ENCODE data around the gene LRMDA. TPM values are rescaled to one million over a fixed set of nuclear protein-coding genes. Genes with fewer than 3 reads are reported as not detected.

The LRMDA gene
- total and polyA plus RNA-seq, 2 of the 13 experiments (the other 11 are each of a cell fraction or from before 2014, with no cell fraction given) = 13.4 to 22.0 TPM

DNA sequence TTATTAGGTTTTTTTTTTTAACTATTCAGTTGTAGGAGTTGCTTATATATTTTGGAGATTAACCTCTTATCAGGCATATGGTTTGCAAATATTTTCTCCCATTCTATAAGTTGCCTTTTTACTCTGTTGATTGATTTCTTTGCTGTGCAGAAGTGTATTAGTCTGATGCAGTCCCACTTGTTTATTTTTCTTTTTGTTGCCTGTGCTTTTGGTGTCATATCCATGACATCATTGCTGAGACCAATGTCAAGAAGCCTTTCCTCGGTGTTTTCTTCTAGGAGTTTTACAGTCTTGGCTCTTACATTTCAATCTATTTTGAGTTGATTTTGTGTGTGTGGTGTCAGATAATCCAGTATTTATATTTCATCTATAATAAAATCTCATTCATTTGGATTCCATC is 155.4 kb downstream of the LRMDA start:
- H3K4me1 ChIP-seq (ENCODE audit: insufficient read depth, low read length) = 0 out of 2 replicates have a peak, but pooled peaks cover 8% of the 10 kb centered on the region
- DNase-seq (ENCODE audit: low spot score) = no peak
- BruUV-seq (replicated peaks) = no TSS peak
- in situ Hi-C loops (cut with HindIII; ENCODE audit: extremely low pct_ligation_motif_present, low pct_unique_long_range_greater_than_20kb) = no loop called here
- H4K20me1 ChIP-seq (ENCODE audit: insufficient read depth, low read length) = no peaks in the 10 kb centered on the region
- 98% methylated on average over 1 of the region's 1 CpG for WGBS (ENCODE audit: low lambda C conversion rate)
- no peaks in the 10 kb centered on the region for H3K36me3 ChIP-seq (replicated peaks in 1 of 2; ENCODE audit: control insufficient read depth in 1 of 2, insufficient read depth in 2 of 2, low read length in 2 of 2)
- no peak for FAIRE-seq
- no peak overlapping the region for H2AFZ ChIP-seq (ENCODE audit: low read length)
- no peak overlapping the region for H3K4me2 ChIP-seq (ENCODE audit: low read depth, low read length)
- TF ChIP-seq KAT2B (IDR thresholded peaks at IDR 0.05; ENCODE audit: borderline replicate concordance, low read depth, low read length) = no peak
- TF ChIP-seq ATF7 (IDR thresholded peaks at IDR 0.05) = peak; percentile 59; the same call in 1 of the 2 replicates
- TF ChIP-seq ATF7 (CRISPR knock-in tag; IDR thresholded peaks at IDR 0.05) = no peak
- no peaks in the 10 kb centered on the region for H3K27me3 ChIP-seq (ENCODE audit: control insufficient read depth in 1 of 2, insufficient read depth in 2 of 2, low read length in 2 of 2)
- ATAC-seq = no peak
- intact Hi-C loops (cut with micrococcal nuclease; ENCODE audit: unreplicated experiment) = no loop called here
- CTCF ChIA-PET (ENCODE audit: low intra/inter-chr PET ratio, low total read pairs) = no interaction called here
- POLR2A ChIA-PET = interaction anchor here (0.7 kb wide), 1 partner anchor 76 kb away, joined by 3 read pairs; no protein-coding TSS in a partner anchor
- no peak overlapping the region for H3K27ac ChIP-seq (ENCODE audit: extremely low read length, insufficient read depth, low read length)
- H3K9ac ChIP-seq (ENCODE audit: insufficient read depth, low read depth, low read length) = no peak overlapping the region
- no peaks in the 10 kb centered on the region for H3K79me2 ChIP-seq (ENCODE audit: insufficient read depth, low read length)
- H3K9me3 ChIP-seq (ENCODE audit: low read length) = peaks cover 10% of the 10 kb centered on the region
- no peak overlapping the region for H3K4me3 ChIP-seq (replicated peaks in 1 of 3; ENCODE audit: insufficient read depth in 1 of 3, low read depth in 2 of 3, low read length in 3 of 3)

DNA sequence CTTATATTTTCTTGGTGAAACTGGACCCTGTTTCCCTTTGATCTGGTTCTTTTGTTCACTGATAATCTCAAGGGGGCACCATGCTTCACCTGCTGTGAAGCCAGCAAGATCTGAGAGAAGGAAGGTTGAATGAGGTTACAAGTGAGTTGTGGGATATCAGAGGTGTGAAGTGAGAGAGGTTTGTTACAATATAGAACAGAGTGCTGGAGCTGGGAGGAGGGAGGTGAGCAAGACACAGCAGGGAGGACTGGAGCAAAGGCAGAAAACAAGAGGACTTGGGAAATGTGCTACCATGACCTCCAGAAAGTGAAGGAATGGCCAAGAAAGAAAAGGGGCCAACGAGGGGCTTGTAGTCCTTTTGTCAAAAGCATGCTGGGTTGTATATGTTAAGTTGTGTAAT is 156.6 kb downstream of the LRMDA start:
- H3K4me1 ChIP-seq (ENCODE audit: insufficient read depth, low read length) = 0 out of 2 replicates have a peak, but pooled peaks cover 8% of the 10 kb centered on the region
- CTCF ChIA-PET (ENCODE audit: low intra/inter-chr PET ratio, low total read pairs) = no interaction called here
- H3K36me3 ChIP-seq (replicated peaks in 1 of 2; ENCODE audit: control insufficient read depth in 1 of 2, insufficient read depth in 2 of 2, low read length in 2 of 2) = no peaks in the 10 kb centered on the region
- H3K27ac ChIP-seq (ENCODE audit: extremely low read length, insufficient read depth, low read length) = no peak overlapping the region
- no peak overlapping the region for H3K9ac ChIP-seq (ENCODE audit: insufficient read depth, low read depth, low read length)
- no peak for ATAC-seq
- BruUV-seq (replicated peaks) = no TSS peak
- intact Hi-C loops (cut with micrococcal nuclease; ENCODE audit: unreplicated experiment) (no loop called here), in situ Hi-C loops (cut with HindIII; ENCODE audit: extremely low pct_ligation_motif_present, low pct_unique_long_range_greater_than_20kb) (no loop called here)
- no peak overlapping the region for H2AFZ ChIP-seq (ENCODE audit: low read length)
- POLR2A ChIA-PET = no interaction called here
- H3K79me2 ChIP-seq (ENCODE audit: insufficient read depth, low read length) = no peaks in the 10 kb centered on the region
- TF ChIP-seq ZNF644 (CRISPR knock-in tag; IDR thresholded peaks at IDR 0.05; ENCODE audit: low read depth) (0 out of 2 replicates have a peak, but pooled peaks have one; percentile 4), MEIS1 (CRISPR knock-in tag; IDR thresholded peaks at IDR 0.05; ENCODE audit: borderline replicate concordance) (no peak), ZNF263 (CRISPR knock-in tag; IDR thresholded peaks at IDR 0.05) (peak; percentile 54)
- H3K4me2 ChIP-seq (ENCODE audit: low read depth, low read length) = no peak overlapping the region
- no peaks in the 10 kb centered on the region for H3K27me3 ChIP-seq (ENCODE audit: control insufficient read depth in 1 of 2, insufficient read depth in 2 of 2, low read length in 2 of 2)
- 82% methylated on average over 1 of the region's 1 CpG for WGBS (ENCODE audit: low lambda C conversion rate)
- H3K4me3 ChIP-seq (replicated peaks in 1 of 3; ENCODE audit: insufficient read depth in 1 of 3, low read depth in 2 of 3, low read length in 3 of 3) = no peak overlapping the region
- H4K20me1 ChIP-seq (ENCODE audit: insufficient read depth, low read length) = no peaks in the 10 kb centered on the region
- H3K9me3 ChIP-seq (ENCODE audit: low read length) = no peaks in the 10 kb centered on the region
- no peak for FAIRE-seq
- no peak for DNase-seq (ENCODE audit: low spot score)

All from HepG2 (cell line).